Endothelial cell of umbilical vein (primary cell): Measurements from ENCODE around the gene ITPRID2. TPM values are rescaled to one million over a fixed set of nuclear protein-coding genes. Genes with fewer than 3 reads are reported as not detected.

ENCODE experiments used
- BruUV-seq: library from RNA; stranded (reverse); fragments of 400-500 nt; replicated peaks from 2 replicates; lab custom pipeline; 2021; lab: Mats Ljungman, UMichigan
- CTCF ChIA-PET: fragments of 300-600, 350-600 bp; sonication (Branson Sonifier 250); formaldehyde crosslinking; loops from one replicate; lab custom pipeline; 2021; ENCODE audit warnings: antibody characterized with exemption, inconsistent platforms; lab: Charles Lee
- POLR2A ChIA-PET: fragments of 300-600, 350-600 bp; sonication (Branson Sonifier 250); formaldehyde crosslinking; loops from one replicate; lab custom pipeline; 2021; ENCODE audit warnings: antibody characterized with exemption, inconsistent platforms; lab: Charles Lee
- DNase-seq: peaks from one replicate; pipeline ENCODE4 v3.0.0-alpha.2; 2011; ENCODE audit warnings: low read depth, low spot score
- FAIRE-seq: peaks from 2 replicates; lab custom pipeline; 2011; peaks lifted over from hg19 to GRCh38; lab: Jason Lieb, UNC
- H2AFZ ChIP-seq: 2 replicates; pipeline ENCODE4 v1.6.0; 2012; ENCODE audit warnings: low read depth, low read length, control low read depth, inconsistent platforms
- H3K27ac ChIP-seq: 2 replicates; pipeline ENCODE4 v1.5.1; 2011; ENCODE audit warnings: low read depth, mild to moderate bottlenecking, control low read depth, low read length, moderate library complexity; ENCODE audit not compliant: insufficient read depth
- H3K27me3 ChIP-seq, 2 experiments: 2 replicates each; pipeline versions ENCODE4 v1.6.0 to v1.6.1; 2011; ENCODE audit warnings: low read length in 2 of 2, mixed read lengths in 1 of 2; ENCODE audit not compliant: control insufficient read depth in 2 of 2, insufficient read depth in 2 of 2
- H3K36me3 ChIP-seq, 2 experiments: 2 replicates in 1 of 2; 3 replicates in 1 of 2; pipeline ENCODE4 v1.5.1; 2011; ENCODE audit warnings: low read length in 2 of 2, mild to moderate bottlenecking in 1 of 2, moderate library complexity in 1 of 2; ENCODE audit not compliant: control insufficient read depth in 2 of 2, insufficient read depth in 2 of 2; ENCODE audit errors: extremely low read depth in 1 of 2
- H3K4me1 ChIP-seq: 3 replicates; pipeline ENCODE4 v1.5.1; 2011; ENCODE audit warnings: mild to moderate bottlenecking, low read length; ENCODE audit not compliant: control insufficient read depth, insufficient read depth; ENCODE audit errors: extremely low read depth
- H3K4me2 ChIP-seq: 2 replicates; pipeline ENCODE4 v1.6.1; 2011; ENCODE audit warnings: low read length, control low read depth, mixed read lengths; ENCODE audit not compliant: insufficient read depth
- H3K4me3 ChIP-seq, 3 experiments: fragments of 200-600 bp in 1 of 3; sonication (generic), shearing (Covaris generic) in 1 of 3; replicated peaks in 1 of 3; 2 replicates each; pipeline ENCODE4 v1.5.1; 2011 to 2016; ENCODE audit warnings: control low read depth in 3 of 3, low read length in 3 of 3, mild to moderate bottlenecking in 2 of 3, inconsistent platforms in 1 of 3, low read depth in 1 of 3, moderate library complexity in 1 of 3; ENCODE audit not compliant: insufficient read depth in 1 of 3
- H3K79me2 ChIP-seq: 2 replicates; pipeline ENCODE4 v1.6.0; 2012; ENCODE audit warnings: low read length, inconsistent platforms; ENCODE audit not compliant: control insufficient read depth, insufficient read depth
- H3K9ac ChIP-seq: replicated peaks from 2 replicates; pipeline ENCODE3; 2011; ENCODE audit warnings: low read length, control low read depth; ENCODE audit not compliant: insufficient read depth; ENCODE audit errors: extremely low read depth
- H3K9me1 ChIP-seq: replicated peaks from 3 replicates; pipeline ENCODE4 v1.6.0; 2011; ENCODE audit warnings: mild to moderate bottlenecking, low read length; ENCODE audit not compliant: control insufficient read depth, insufficient read depth; ENCODE audit errors: extremely low read depth
- H3K9me3 ChIP-seq: replicated peaks from 2 replicates; pipeline ENCODE4 v1.5.1; 2012; ENCODE audit warnings: low read length, inconsistent platforms; ENCODE audit not compliant: control insufficient read depth, insufficient read depth
- H4K20me1 ChIP-seq: replicated peaks from 2 replicates; pipeline ENCODE3; 2011; ENCODE audit warnings: mild to moderate bottlenecking, low read length; ENCODE audit not compliant: control insufficient read depth, insufficient read depth; ENCODE audit errors: extremely low read depth
- FOS ChIP-seq: IDR thresholded peaks from 2 replicates; pipeline ENCODE4 v1.6.1; 2011; ENCODE audit warnings: mild to moderate bottlenecking, low read length, moderate library complexity, borderline replicate concordance; ENCODE audit not compliant: insufficient read depth
- GATA2 ChIP-seq: IDR thresholded peaks from 2 replicates; pipeline ENCODE4 v1.7.0; 2011; ENCODE audit warnings: low read depth, mild to moderate bottlenecking, moderate library complexity, mixed read lengths, low read length; ENCODE audit not compliant: insufficient read length, insufficient read depth
- JUN ChIP-seq: IDR thresholded peaks from 2 replicates; pipeline ENCODE4 v1.6.1; 2011; ENCODE audit warnings: borderline replicate concordance, low read depth; ENCODE audit not compliant: insufficient read length, insufficient read depth
- MAX ChIP-seq: IDR thresholded peaks from 2 replicates; pipeline ENCODE4 v1.6.1; 2011; ENCODE audit not compliant: insufficient read depth, insufficient read length
- MYC ChIP-seq: IDR thresholded peaks from one replicate; pipeline ENCODE4 v1.6.1; 2011; ENCODE audit warnings: mild to moderate bottlenecking, low read depth, low read length
- POLR2A ChIP-seq: IDR thresholded peaks from 2 replicates; pipeline ENCODE4 v1.6.1; 2012; ENCODE audit warnings: low read depth, mild to moderate bottlenecking, control low read depth, low read length
- POLR2AphosphoS5 ChIP-seq: IDR thresholded peaks from 2 replicates; pipeline ENCODE4 v1.6.1; 2012; ENCODE audit warnings: low read depth, mild to moderate bottlenecking, control low read depth, low read length, moderate library complexity; ENCODE audit not compliant: insufficient read depth
- dilution Hi-C: fragments of 300-500 bp; cut with MboI; formaldehyde crosslinking; loops from one replicate; pipeline ENCODE4 v1.15.0; 2019; ENCODE audit warnings: low sequenced_read_pairs; ENCODE audit not compliant: extremely low pct_ligation_motif_present
- intact Hi-C: fragments of 100-400 bp; cut with micrococcal nuclease; formaldehyde crosslinking; loops from one replicate; pipeline ENCODE4 v1.10.0; 2022
- polyA plus RNA-seq, 4 experiments: library from polyadenylated mRNA; depleted of rRNA in 3 of 4; stranded (reverse) in 3 of 4; unstranded in 1 of 4; fragments of >200 nt; gene quantifications; 2 replicates each; pipeline versions ENCODE4 v1.2.1 to v1.2.3, GENCODE V29; 2011 to 2012; ENCODE audit warnings: missing spikeins in 1 of 4
- total RNA-seq: library from RNA; stranded (reverse); gene quantifications from 2 replicates; pipeline ENCODE4 v1.2.3, GENCODE V29; 2021
- TF ChIP-seq, protein P1 (sequence below), 2 donors: IDR thresholded peaks; 1 replicate in 1 of 2; 2 replicates in 1 of 2; pipeline ENCODE4 v1.5.1; 2011; ENCODE audit warnings: low read length in 2 of 2, mild to moderate bottlenecking in 2 of 2, moderate library complexity in 2 of 2, control low read depth in 1 of 2, inconsistent platforms in 1 of 2, low read depth in 1 of 2; ENCODE audit not compliant: insufficient read depth in 1 of 2; ENCODE audit errors: extremely low read depth in 1 of 2

ITPRID2 gene
- total and polyA plus RNA-seq, 2 donors (not counting 3 experiments of a cell fraction or from before 2014, with no cell fraction given) = 37.6 to 272 TPM

DNA sequence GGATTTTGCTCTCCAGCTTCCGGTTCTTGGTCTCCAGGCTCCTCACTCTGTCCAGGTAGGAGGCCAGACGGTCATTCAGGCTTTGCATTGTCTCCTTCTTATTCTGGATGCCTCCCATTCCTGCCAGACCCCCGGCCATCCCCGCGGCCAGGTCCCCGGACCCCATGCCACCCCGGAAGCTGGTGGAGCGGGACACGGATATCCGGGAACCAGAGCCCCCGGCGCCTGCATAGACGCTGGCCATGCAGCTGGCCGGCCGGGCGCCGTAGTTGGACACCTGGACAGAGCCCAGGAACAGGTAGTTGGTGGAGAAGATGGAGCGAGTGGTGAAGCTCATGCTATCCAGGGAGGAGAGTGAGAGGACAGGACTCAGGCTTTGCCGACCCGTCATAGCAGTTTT is 70.6 kb downstream of the ITPRID2 start:
- intact Hi-C loops = no loop called here

More for the DNA sequence above, 70.6 kb downstream of the ITPRID2 start:
- TF ChIP-seq MAX = no peak
- TF ChIP-seq, protein P1, sequence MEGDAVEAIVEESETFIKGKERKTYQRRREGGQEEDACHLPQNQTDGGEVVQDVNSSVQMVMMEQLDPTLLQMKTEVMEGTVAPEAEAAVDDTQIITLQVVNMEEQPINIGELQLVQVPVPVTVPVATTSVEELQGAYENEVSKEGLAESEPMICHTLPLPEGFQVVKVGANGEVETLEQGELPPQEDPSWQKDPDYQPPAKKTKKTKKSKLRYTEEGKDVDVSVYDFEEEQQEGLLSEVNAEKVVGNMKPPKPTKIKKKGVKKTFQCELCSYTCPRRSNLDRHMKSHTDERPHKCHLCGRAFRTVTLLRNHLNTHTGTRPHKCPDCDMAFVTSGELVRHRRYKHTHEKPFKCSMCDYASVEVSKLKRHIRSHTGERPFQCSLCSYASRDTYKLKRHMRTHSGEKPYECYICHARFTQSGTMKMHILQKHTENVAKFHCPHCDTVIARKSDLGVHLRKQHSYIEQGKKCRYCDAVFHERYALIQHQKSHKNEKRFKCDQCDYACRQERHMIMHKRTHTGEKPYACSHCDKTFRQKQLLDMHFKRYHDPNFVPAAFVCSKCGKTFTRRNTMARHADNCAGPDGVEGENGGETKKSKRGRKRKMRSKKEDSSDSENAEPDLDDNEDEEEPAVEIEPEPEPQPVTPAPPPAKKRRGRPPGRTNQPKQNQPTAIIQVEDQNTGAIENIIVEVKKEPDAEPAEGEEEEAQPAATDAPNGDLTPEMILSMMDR (IDR thresholded peaks at IDR 0.05; ENCODE audit: extremely low read depth in 1 of 2, insufficient read depth in 1 of 2, low read depth in 1 of 2, low read length in 2 of 2) = no peak
- TF ChIP-seq FOS = no peak
- TF ChIP-seq POLR2AphosphoS5 = no peak
- no peak for TF ChIP-seq JUN
- no peak for TF ChIP-seq GATA2
- no peak for TF ChIP-seq MYC
- TF ChIP-seq POLR2A = no peak
- no peaks in the 10 kb centered on the region for H3K9me1 ChIP-seq
- POLR2A ChIA-PET = no interaction called here
- no peak overlapping the region for H3K4me3 ChIP-seq
- peaks cover 17% of the 10 kb centered on the region for H3K4me1 ChIP-seq
- no peaks in the 10 kb centered on the region for H4K20me1 ChIP-seq
- BruUV-seq = no TSS peak
- no peaks in the 10 kb centered on the region for H3K79me2 ChIP-seq
- DNase-seq = no peak
- CTCF ChIA-PET = no interaction called here
- no peak overlapping the region for H2AFZ ChIP-seq
- H3K9ac ChIP-seq = no peak overlapping the region
- FAIRE-seq = no peak
- dilution Hi-C loops = no loop called here
- no peaks in the 10 kb centered on the region for H3K27me3 ChIP-seq
- no peak overlapping the region for H3K4me2 ChIP-seq
- no peaks in the 10 kb centered on the region for H3K36me3 ChIP-seq
- no peak overlapping the region for H3K27ac ChIP-seq
- H3K9me3 ChIP-seq = no peaks in the 10 kb centered on the region
